ENCODE measurements around the gene TUBB2B. TPM values are rescaled to one million over a fixed set of nuclear protein-coding genes. Genes with fewer than 3 reads are reported as not detected.

Gene TUBB2B
- total and polyA plus RNA-seq, 2 experiments from 2014 or later: 355 to 794 TPM

DNA sequence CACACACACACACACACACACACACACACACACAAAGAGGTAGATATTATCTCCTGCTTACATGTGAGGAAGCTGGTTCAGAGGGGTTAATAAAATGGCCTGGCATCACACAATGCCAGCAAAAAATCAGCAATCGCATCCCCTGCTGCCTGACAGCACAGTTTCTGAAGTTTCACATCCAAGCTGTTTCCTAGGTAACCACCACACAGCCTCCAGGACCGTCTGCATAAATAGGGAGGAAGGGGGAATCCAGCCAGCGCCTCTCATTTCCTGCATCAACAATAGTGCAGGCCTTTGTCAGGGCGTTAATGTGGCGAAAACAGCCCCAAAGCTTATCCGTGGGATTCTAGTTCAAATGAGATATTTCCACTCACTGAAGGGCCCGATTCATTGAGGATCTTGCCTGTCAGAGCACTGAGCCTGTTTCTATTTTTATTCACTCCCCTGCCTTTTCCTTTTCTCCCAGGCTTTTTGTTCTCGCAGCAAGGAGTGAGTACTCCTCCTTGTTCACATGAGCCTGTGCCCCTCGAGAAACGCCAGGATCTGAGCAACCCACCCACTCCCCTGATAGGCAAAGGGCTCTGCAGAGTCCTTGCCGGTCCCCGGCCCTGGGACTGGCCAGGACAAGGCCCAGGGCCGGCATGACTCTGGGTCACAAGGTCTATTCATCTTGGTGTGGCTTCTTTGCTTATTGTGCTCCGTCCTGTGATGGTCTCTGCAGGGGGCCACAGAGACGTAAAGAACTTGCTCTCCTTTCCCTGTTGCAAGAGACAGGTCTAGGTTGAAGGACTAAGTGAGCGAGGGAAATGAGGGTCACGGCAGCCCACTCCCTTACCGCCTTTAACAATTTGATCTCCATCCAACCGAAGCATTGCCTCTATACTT is 32.7 kb downstream of the TUBB2B start:
- Mint-ChIP-seq H3K9me3 (peaks cover 8% of the 10 kb centered on the region; the same call in 1 of the 3 replicates), H3K4me1 (peaks cover 15% of the 10 kb centered on the region), H3K4me3 (no peak overlapping the region), H3K27ac (no peak overlapping the region), H3K36me3 (ENCODE audit: low read depth) (peaks cover 2% of the 10 kb centered on the region; the same call in 1 of the 3 replicates), H3K27me3 (ENCODE audit: insufficient read depth, low read depth, poor library complexity) (peaks cover 8% of the 10 kb centered on the region)
- H3K4me2 ChIP-seq: peak overlapping the region; percentile 56
- H3K79me2 ChIP-seq (replicated peaks; ENCODE audit: insufficient read depth): no peaks in the 10 kb centered on the region
- ATAC-seq (peak; percentile 69), DNase-seq (ENCODE audit: low spot score) (peak; percentile 86)
- H3K9me2 ChIP-seq (ENCODE audit: insufficient read depth): no peaks in the 10 kb centered on the region
- H3K27me3 ChIP-seq (ENCODE audit: insufficient read depth): no peaks in the 10 kb centered on the region
- no peak for TF ChIP-seq JUNB (IDR thresholded peaks at IDR 0.05; ENCODE audit: unreplicated experiment)
- TF ChIP-seq, protein P1, sequence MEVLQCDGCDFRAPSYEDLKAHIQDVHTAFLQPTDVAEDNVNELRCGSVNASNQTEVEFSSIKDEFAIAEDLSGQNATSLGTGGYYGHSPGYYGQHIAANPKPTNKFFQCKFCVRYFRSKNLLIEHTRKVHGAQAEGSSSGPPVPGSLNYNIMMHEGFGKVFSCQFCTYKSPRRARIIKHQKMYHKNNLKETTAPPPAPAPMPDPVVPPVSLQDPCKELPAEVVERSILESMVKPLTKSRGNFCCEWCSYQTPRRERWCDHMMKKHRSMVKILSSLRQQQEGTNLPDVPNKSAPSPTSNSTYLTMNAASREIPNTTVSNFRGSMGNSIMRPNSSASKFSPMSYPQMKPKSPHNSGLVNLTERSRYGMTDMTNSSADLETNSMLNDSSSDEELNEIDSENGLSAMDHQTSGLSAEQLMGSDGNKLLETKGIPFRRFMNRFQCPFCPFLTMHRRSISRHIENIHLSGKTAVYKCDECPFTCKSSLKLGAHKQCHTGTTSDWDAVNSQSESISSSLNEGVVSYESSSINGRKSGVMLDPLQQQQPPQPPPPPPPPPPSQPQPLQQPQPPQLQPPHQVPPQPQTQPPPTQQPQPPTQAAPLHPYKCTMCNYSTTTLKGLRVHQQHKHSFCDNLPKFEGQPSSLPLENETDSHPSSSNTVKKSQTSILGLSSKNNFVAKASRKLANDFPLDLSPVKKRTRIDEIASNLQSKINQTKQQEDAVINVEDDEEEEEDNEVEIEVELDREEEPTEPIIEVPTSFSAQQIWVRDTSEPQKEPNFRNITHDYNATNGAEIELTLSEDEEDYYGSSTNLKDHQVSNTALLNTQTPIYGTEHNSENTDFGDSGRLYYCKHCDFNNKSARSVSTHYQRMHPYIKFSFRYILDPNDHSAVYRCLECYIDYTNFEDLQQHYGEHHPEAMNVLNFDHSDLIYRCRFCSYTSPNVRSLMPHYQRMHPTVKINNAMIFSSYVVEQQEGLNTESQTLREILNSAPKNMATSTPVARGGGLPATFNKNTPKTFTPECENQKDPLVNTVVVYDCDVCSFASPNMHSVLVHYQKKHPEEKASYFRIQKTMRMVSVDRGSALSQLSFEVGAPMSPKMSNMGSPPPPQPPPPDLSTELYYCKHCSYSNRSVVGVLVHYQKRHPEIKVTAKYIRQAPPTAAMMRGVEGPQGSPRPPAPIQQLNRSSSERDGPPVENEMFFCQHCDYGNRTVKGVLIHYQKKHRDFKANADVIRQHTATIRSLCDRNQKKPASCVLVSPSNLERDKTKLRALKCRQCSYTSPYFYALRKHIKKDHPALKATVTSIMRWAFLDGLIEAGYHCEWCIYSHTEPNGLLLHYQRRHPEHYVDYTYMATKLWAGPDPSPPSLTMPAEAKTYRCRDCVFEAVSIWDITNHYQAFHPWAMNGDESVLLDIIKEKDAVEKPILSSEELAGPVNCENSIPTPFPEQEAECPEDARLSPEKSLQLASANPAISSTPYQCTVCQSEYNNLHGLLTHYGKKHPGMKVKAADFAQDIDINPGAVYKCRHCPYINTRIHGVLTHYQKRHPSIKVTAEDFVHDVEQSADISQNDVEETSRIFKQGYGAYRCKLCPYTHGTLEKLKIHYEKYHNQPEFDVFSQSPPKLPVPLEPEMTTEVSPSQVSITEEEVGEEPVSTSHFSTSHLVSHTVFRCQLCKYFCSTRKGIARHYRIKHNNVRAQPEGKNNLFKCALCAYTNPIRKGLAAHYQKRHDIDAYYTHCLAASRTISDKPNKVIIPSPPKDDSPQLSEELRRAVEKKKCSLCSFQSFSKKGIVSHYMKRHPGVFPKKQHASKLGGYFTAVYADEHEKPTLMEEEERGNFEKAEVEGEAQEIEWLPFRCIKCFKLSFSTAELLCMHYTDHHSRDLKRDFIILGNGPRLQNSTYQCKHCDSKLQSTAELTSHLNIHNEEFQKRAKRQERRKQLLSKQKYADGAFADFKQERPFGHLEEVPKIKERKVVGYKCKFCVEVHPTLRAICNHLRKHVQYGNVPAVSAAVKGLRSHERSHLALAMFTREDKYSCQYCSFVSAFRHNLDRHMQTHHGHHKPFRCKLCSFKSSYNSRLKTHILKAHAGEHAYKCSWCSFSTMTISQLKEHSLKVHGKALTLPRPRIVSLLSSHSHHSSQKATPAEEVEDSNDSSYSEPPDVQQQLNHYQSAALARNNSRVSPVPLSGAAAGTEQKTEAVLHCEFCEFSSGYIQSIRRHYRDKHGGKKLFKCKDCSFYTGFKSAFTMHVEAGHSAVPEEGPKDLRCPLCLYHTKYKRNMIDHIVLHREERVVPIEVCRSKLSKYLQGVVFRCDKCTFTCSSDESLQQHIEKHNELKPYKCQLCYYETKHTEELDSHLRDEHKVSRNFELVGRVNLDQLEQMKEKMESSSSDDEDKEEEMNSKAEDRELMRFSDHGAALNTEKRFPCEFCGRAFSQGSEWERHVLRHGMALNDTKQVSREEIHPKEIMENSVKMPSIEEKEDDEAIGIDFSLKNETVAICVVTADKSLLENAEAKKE (CRISPR knock-in tag; IDR thresholded peaks at IDR 0.05): no peak
- TF ChIP-seq, protein P2, sequence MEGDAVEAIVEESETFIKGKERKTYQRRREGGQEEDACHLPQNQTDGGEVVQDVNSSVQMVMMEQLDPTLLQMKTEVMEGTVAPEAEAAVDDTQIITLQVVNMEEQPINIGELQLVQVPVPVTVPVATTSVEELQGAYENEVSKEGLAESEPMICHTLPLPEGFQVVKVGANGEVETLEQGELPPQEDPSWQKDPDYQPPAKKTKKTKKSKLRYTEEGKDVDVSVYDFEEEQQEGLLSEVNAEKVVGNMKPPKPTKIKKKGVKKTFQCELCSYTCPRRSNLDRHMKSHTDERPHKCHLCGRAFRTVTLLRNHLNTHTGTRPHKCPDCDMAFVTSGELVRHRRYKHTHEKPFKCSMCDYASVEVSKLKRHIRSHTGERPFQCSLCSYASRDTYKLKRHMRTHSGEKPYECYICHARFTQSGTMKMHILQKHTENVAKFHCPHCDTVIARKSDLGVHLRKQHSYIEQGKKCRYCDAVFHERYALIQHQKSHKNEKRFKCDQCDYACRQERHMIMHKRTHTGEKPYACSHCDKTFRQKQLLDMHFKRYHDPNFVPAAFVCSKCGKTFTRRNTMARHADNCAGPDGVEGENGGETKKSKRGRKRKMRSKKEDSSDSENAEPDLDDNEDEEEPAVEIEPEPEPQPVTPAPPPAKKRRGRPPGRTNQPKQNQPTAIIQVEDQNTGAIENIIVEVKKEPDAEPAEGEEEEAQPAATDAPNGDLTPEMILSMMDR (conservative IDR thresholded peaks at IDR 0.05; ENCODE audit: low read depth in 2 of 2): no peak
- TF ChIP-seq STAT1 (IDR thresholded peaks at IDR 0.05; ENCODE audit: unreplicated experiment): no peak
- TF ChIP-seq EZH2phosphoT487 (IDR thresholded peaks at IDR 0.05; ENCODE audit: unreplicated experiment): no peak
- TF ChIP-seq POLR2AphosphoS5 (IDR thresholded peaks at IDR 0.05; ENCODE audit: low read depth): no peak
- TF ChIP-seq, protein P3, sequence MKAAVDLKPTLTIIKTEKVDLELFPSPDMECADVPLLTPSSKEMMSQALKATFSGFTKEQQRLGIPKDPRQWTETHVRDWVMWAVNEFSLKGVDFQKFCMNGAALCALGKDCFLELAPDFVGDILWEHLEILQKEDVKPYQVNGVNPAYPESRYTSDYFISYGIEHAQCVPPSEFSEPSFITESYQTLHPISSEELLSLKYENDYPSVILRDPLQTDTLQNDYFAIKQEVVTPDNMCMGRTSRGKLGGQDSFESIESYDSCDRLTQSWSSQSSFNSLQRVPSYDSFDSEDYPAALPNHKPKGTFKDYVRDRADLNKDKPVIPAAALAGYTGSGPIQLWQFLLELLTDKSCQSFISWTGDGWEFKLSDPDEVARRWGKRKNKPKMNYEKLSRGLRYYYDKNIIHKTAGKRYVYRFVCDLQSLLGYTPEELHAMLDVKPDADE (IDR thresholded peaks at IDR 0.05): no peak
- no peak for TF ChIP-seq NANOG (IDR thresholded peaks at IDR 0.05; ENCODE audit: borderline replicate concordance)
- no peak for TF ChIP-seq ZNF331 (CRISPR knock-in tag; IDR thresholded peaks at IDR 0.05; ENCODE audit: low read depth)
- TF ChIP-seq ZNF114 (CRISPR knock-in tag; IDR thresholded peaks at IDR 0.05): no peak
- no peak for TF ChIP-seq EZH2 (IDR thresholded peaks at IDR 0.05; ENCODE audit: low read depth, unreplicated experiment)
- peaks cover 6% of the 10 kb centered on the region for H3F3A ChIP-seq (replicated peaks; ENCODE audit: low read depth)
- H2AFZ ChIP-seq: peak overlapping the region; percentile 83; the same call in 1 of the 2 replicates
- peaks cover 38% of the 10 kb centered on the region for H3K4me1 ChIP-seq (ENCODE audit: insufficient read depth)
- H3K36me3 ChIP-seq (ENCODE audit: insufficient read depth): no peaks in the 10 kb centered on the region
- no peaks in the 10 kb centered on the region for H4K20me1 ChIP-seq (replicated peaks; ENCODE audit: insufficient read depth)
- peak overlapping the region; percentile 23; the same call in 1 of the 2 replicates for H3K4me3 ChIP-seq
- peak overlapping the region; percentile 78 for H3K27ac ChIP-seq (ENCODE audit: low read depth)
